Panc1 (cell line): ENCODE results near the gene SH3BP4. TPM values are rescaled to one million over a fixed set of nuclear protein-coding genes. Genes with fewer than 3 reads are reported as not detected.
A peak's percentile ranks its signal among the peaks of the same experiment; 100 is the strongest.

Source experiments
- ATAC-seq: fragments of 200-7000 bp; cut with Tn5 transposase; 2 replicates; pipeline ENCODE4 v1.9.1; 2020; ENCODE audit warnings: mild to moderate bottlenecking, moderate library complexity
- BruUV-seq: library from RNA; stranded (reverse); fragments of 400-500 nt; replicated peaks from 2 replicates; lab custom pipeline; 2021; lab: Mats Ljungman, UMichigan
- CTCF ChIA-PET: fragments of 300-600 bp; sonication (Branson Sonifier 250); formaldehyde crosslinking; loops from one replicate; lab custom pipeline; 2022; ENCODE audit warnings: antibody characterized with exemption; lab: Charles Lee
- POLR2A ChIA-PET: fragments of 300-600 bp; sonication (Branson Sonifier 250); formaldehyde crosslinking; loops from one replicate; lab custom pipeline; 2022; ENCODE audit warnings: antibody characterized with exemption; lab: Charles Lee
- DNase-seq: peaks from one replicate; pipeline ENCODE4 v3.0.0-alpha.2; 2010; ENCODE audit warnings: low read depth, low spot score
- H3K27ac ChIP-seq: 2 replicates; pipeline ENCODE4 v1.5.1; 2011; ENCODE audit warnings: mild to moderate bottlenecking, low read length, inconsistent platforms
- H3K27me3 ChIP-seq: fragments of 200-500 bp; sonication (Bioruptor generic); 2 replicates; pipeline ENCODE4 v1.6.0; 2014; ENCODE audit warnings: low read length, inconsistent platforms; ENCODE audit not compliant: control insufficient read depth, insufficient read depth
- H3K36me3 ChIP-seq: fragments of 200-500 bp; sonication (Bioruptor generic); 2 replicates; pipeline ENCODE4 v1.5.1; 2014; ENCODE audit warnings: inconsistent platforms, mild to moderate bottlenecking, low read length, moderate library complexity; ENCODE audit not compliant: control insufficient read depth, insufficient read depth
- H3K4me1 ChIP-seq: 2 replicates; pipeline ENCODE4 v1.5.1; 2011; ENCODE audit warnings: inconsistent platforms, mild to moderate bottlenecking, low read length, moderate library complexity; ENCODE audit not compliant: control insufficient read depth, insufficient read depth
- H3K4me3 ChIP-seq, 2 experiments: 2 replicates each; pipeline ENCODE4 v1.5.1; 2011 to 2012; ENCODE audit warnings: low read depth in 2 of 2, low read length in 2 of 2, mild to moderate bottlenecking in 2 of 2, inconsistent platforms in 1 of 2, moderate library complexity in 1 of 2
- H3K9me3 ChIP-seq: fragments of 200-500 bp; sonication (Bioruptor generic); 2 replicates; pipeline ENCODE4 v1.5.1; 2014; ENCODE audit warnings: low read depth, mild to moderate bottlenecking, inconsistent platforms, low read length, moderate library complexity; ENCODE audit not compliant: control insufficient read depth, insufficient read depth
- CTCF ChIP-seq: fragments of 450-650 bp; IDR thresholded peaks from 2 replicates; pipeline ENCODE4 v1.5.1; 2017; ENCODE audit warnings: mild to moderate bottlenecking
- POLR2AphosphoS5 ChIP-seq: IDR thresholded peaks from 2 replicates; pipeline ENCODE4 v1.6.1; 2012; ENCODE audit warnings: mild to moderate bottlenecking, low read depth, low read length, moderate library complexity
- REST ChIP-seq, 2 experiments: IDR thresholded peaks; 2 replicates each; pipeline ENCODE4 v1.6.1; 2011 to 2012; ENCODE audit warnings: low read depth in 2 of 2, control low read depth in 1 of 2, low read length in 1 of 2, mild to moderate bottlenecking in 1 of 2, moderate library complexity in 1 of 2; ENCODE audit not compliant: insufficient read depth in 1 of 2
- SIN3A ChIP-seq: IDR thresholded peaks from 2 replicates; pipeline ENCODE4 v1.6.1; 2012; ENCODE audit warnings: low read depth, mild to moderate bottlenecking, low read length, moderate library complexity, borderline replicate concordance; ENCODE audit not compliant: insufficient read depth
- TCF7L2 ChIP-seq: IDR thresholded peaks from 2 replicates; pipeline ENCODE4 v1.6.1; 2011; ENCODE audit warnings: mild to moderate bottlenecking, low read depth, low read length, inconsistent platforms
- in situ Hi-C: cut with HindIII; loops from 2 replicates; pipeline ENCODE4 v1.10.0; 2016; ENCODE audit warnings: low sequenced_read_pairs, low pct_unique_long_range_greater_than_20kb
- intact Hi-C: fragments of 100-400 bp; cut with micrococcal nuclease; formaldehyde crosslinking; loops from one replicate; pipeline ENCODE4 v1.10.0; 2022; ENCODE audit not compliant: unreplicated experiment
- total RNA-seq: library from RNA; stranded (reverse); gene quantifications from one replicate; pipeline ENCODE4 v1.2.1, GENCODE V29; 2021; ENCODE audit not compliant: unreplicated experiment

The SH3BP4 gene
- total RNA-seq, 1 experiment from 2014 or later: 133 TPM

GRCh38 chr2:235041221-235041917 lies 89.6 kb downstream of the SH3BP4 start:
- ChIA-PET CTCF (no interaction called here), POLR2A (no interaction called here)
- intact Hi-C loops (no loop called here), in situ Hi-C loops (no loop called here)
- H3K27me3 ChIP-seq: no peaks in the 10 kb centered on the region
- H3K4me3 ChIP-seq: no peak overlapping the region
- no peak overlapping the region for H3K27ac ChIP-seq
- BruUV-seq: no TSS peak
- DNase-seq (no peak), ATAC-seq (no peak)
- TF ChIP-seq REST (IDR thresholded peaks at IDR 0.05; ENCODE audit: insufficient read depth in 1 of 2, low read depth in 2 of 2, low read length in 1 of 2) (peak; percentile 52 to 68; a peak in 1 of 4 replicates), POLR2AphosphoS5 (no peak)
- no peaks in the 10 kb centered on the region for H3K9me3 ChIP-seq
- peaks cover 29% of the 10 kb centered on the region for H3K36me3 ChIP-seq
- H3K4me1 ChIP-seq: peaks cover 3% of the 10 kb centered on the region

GRCh38 chr2:235041918-235042575 lies 90.2 kb downstream of the SH3BP4 start:
- intact Hi-C loops (no loop called here), in situ Hi-C loops (no loop called here)
- Histone ChIP-seq H3K36me3 (peaks cover 33% of the 10 kb centered on the region), H3K9me3 (no peaks in the 10 kb centered on the region), H3K4me3 (no peak overlapping the region), H3K27ac (no peak overlapping the region), H3K27me3 (no peaks in the 10 kb centered on the region), H3K4me1 (peaks cover 3% of the 10 kb centered on the region)
- TF ChIP-seq CTCF: no peak
- TF ChIP-seq TCF7L2: no peak
- TF ChIP-seq REST (IDR thresholded peaks at IDR 0.05; ENCODE audit: insufficient read depth in 1 of 2, low read depth in 2 of 2, low read length in 1 of 2): no peak
- TF ChIP-seq SIN3A: no peak
- no peak for TF ChIP-seq POLR2AphosphoS5
- BruUV-seq: no TSS peak
- ATAC-seq (no peak), DNase-seq (no peak)
- CTCF ChIA-PET: no interaction called here
- POLR2A ChIA-PET: interaction anchor here (0.6 kb wide), 1 partner anchor 1068 kb away, joined by 4 read pairs; no protein-coding TSS in a partner anchor
